ENCODE measurements around the gene C6orf89. TPM values are rescaled to one million over a fixed set of nuclear protein-coding genes. Genes with fewer than 3 reads are reported as not detected.
"Not testable (repeated sequence)": the region's sequence is repeated elsewhere in the genome, so short reads cannot be mapped to it uniquely, and the experiment has no call there.

The C6orf89 gene
- total RNA-seq, 1 donor = 25.8 TPM

- H3K27me3 ChIP-seq (ENCODE audit: insufficient read depth, low read length); H3K4me3 ChIP-seq (ENCODE audit: low read length): not testable (repeated sequence)
- peaks cover 21% of the 10 kb centered on the region for H3K4me1 ChIP-seq (ENCODE audit: insufficient read depth, low read length)
Measured at GRCh38 chr6:36891153-36891552, 5.4 kb downstream of the C6orf89 start.

GRCh38 chr6:36893976-36894932 lies 8.5 kb downstream of the C6orf89 start:
- Histone ChIP-seq H3K27me3 (ENCODE audit: insufficient read depth, low read length) (no peaks in the 10 kb centered on the region), H3K9me3 (ENCODE audit: low read depth, low read length) (no peaks in the 10 kb centered on the region)

More at GRCh38 chr6:36891153-36891552, 5.4 kb downstream of the C6orf89 start:
- H3K9me3 ChIP-seq (ENCODE audit: low read depth, low read length) = not testable (repeated sequence)

GRCh38 chr6:36897609-36898008 lies 11.9 kb downstream of the C6orf89 start:
- Histone ChIP-seq H3K4me3 (ENCODE audit: low read length) (no peak overlapping the region), H3K27me3 (ENCODE audit: insufficient read depth, low read length) (no peaks in the 10 kb centered on the region), H3K9me3 (ENCODE audit: low read depth, low read length) (no peaks in the 10 kb centered on the region), H3K4me1 (ENCODE audit: insufficient read depth, low read length) (no peaks in the 10 kb centered on the region)

More at GRCh38 chr6:36893976-36894932, 8.5 kb downstream of the C6orf89 start:
- Histone ChIP-seq H3K4me3 (ENCODE audit: low read length) (no peak overlapping the region), H3K4me1 (ENCODE audit: insufficient read depth, low read length) (no peaks in the 10 kb centered on the region)

GRCh38 chr6:36904114-36904513 lies 18.4 kb downstream of the C6orf89 start:
- H3K27me3 ChIP-seq (ENCODE audit: insufficient read depth, low read length) = no peaks in the 10 kb centered on the region
- no peaks in the 10 kb centered on the region for H3K4me1 ChIP-seq (ENCODE audit: insufficient read depth, low read length)
- no peaks in the 10 kb centered on the region for H3K9me3 ChIP-seq (ENCODE audit: low read depth, low read length)
- no peak overlapping the region for H3K4me3 ChIP-seq (ENCODE audit: low read length)

- no peak overlapping the region for H3K4me3 ChIP-seq (ENCODE audit: low read length)
- no peaks in the 10 kb centered on the region for H3K4me1 ChIP-seq (ENCODE audit: insufficient read depth, low read length)
- no peaks in the 10 kb centered on the region for H3K9me3 ChIP-seq (ENCODE audit: low read depth, low read length)
- no peaks in the 10 kb centered on the region for H3K27me3 ChIP-seq (ENCODE audit: insufficient read depth, low read length)
Measured at GRCh38 chr6:36904851-36905393, 19.2 kb downstream of the C6orf89 start.

GRCh38 chr6:36906539-36907325 lies 21.0 kb downstream of the C6orf89 start:
- no peaks in the 10 kb centered on the region for H3K9me3 ChIP-seq (ENCODE audit: low read depth, low read length)
- H3K27me3 ChIP-seq (ENCODE audit: insufficient read depth, low read length) = no peaks in the 10 kb centered on the region
- no peak overlapping the region for H3K4me3 ChIP-seq (ENCODE audit: low read length)
- peaks cover 4% of the 10 kb centered on the region for H3K4me1 ChIP-seq (ENCODE audit: insufficient read depth, low read length)

- H3K27me3 ChIP-seq (ENCODE audit: insufficient read depth, low read length) = no peaks in the 10 kb centered on the region
- H3K4me3 ChIP-seq (ENCODE audit: low read length) = no peak overlapping the region
- no peaks in the 10 kb centered on the region for H3K9me3 ChIP-seq (ENCODE audit: low read depth, low read length)
- peaks cover 15% of the 10 kb centered on the region for H3K4me1 ChIP-seq (ENCODE audit: insufficient read depth, low read length)
Measured at GRCh38 chr6:36907781-36908180, 22.0 kb downstream of the C6orf89 start.

GRCh38 chr6:36908747-36909146 lies 23.0 kb downstream of the C6orf89 start:
- Histone ChIP-seq H3K4me3 (ENCODE audit: low read length) (no peak overlapping the region), H3K27me3 (ENCODE audit: insufficient read depth, low read length) (no peaks in the 10 kb centered on the region), H3K4me1 (ENCODE audit: insufficient read depth, low read length) (peaks cover 15% of the 10 kb centered on the region), H3K9me3 (ENCODE audit: low read depth, low read length) (no peaks in the 10 kb centered on the region)

GRCh38 chr6:36912030-36912454 lies 26.3 kb downstream of the C6orf89 start:
- H3K4me3 ChIP-seq (ENCODE audit: low read length) = no peak overlapping the region

GRCh38 chr6:36912586-36912985 lies 26.8 kb downstream of the C6orf89 start:
- Histone ChIP-seq H3K4me3 (ENCODE audit: low read length) (no peak overlapping the region), H3K4me1 (ENCODE audit: insufficient read depth, low read length) (peaks cover 15% of the 10 kb centered on the region), H3K9me3 (ENCODE audit: low read depth, low read length) (no peaks in the 10 kb centered on the region), H3K27me3 (ENCODE audit: insufficient read depth, low read length) (no peaks in the 10 kb centered on the region)

More at GRCh38 chr6:36912030-36912454, 26.3 kb downstream of the C6orf89 start:
- no peaks in the 10 kb centered on the region for H3K27me3 ChIP-seq (ENCODE audit: insufficient read depth, low read length)
- peaks cover 15% of the 10 kb centered on the region for H3K4me1 ChIP-seq (ENCODE audit: insufficient read depth, low read length)
- no peaks in the 10 kb centered on the region for H3K9me3 ChIP-seq (ENCODE audit: low read depth, low read length)

GRCh38 chr6:36913082-36913481 lies 27.3 kb downstream of the C6orf89 start:
- H3K9me3 ChIP-seq (ENCODE audit: low read depth, low read length) = no peaks in the 10 kb centered on the region
- peaks cover 15% of the 10 kb centered on the region for H3K4me1 ChIP-seq (ENCODE audit: insufficient read depth, low read length)
- H3K27me3 ChIP-seq (ENCODE audit: insufficient read depth, low read length) = no peaks in the 10 kb centered on the region
- H3K4me3 ChIP-seq (ENCODE audit: low read length) = no peak overlapping the region

GRCh38 chr6:36914227-36914794 lies 28.6 kb downstream of the C6orf89 start:
- peaks cover 15% of the 10 kb centered on the region for H3K4me1 ChIP-seq (ENCODE audit: insufficient read depth, low read length)
- no peaks in the 10 kb centered on the region for H3K27me3 ChIP-seq (ENCODE audit: insufficient read depth, low read length)
- H3K9me3 ChIP-seq (ENCODE audit: low read depth, low read length) = no peaks in the 10 kb centered on the region
- no peak overlapping the region for H3K4me3 ChIP-seq (ENCODE audit: low read length)

- Histone ChIP-seq H3K27me3 (ENCODE audit: insufficient read depth, low read length) (no peaks in the 10 kb centered on the region), H3K9me3 (ENCODE audit: low read depth, low read length) (no peaks in the 10 kb centered on the region), H3K4me3 (ENCODE audit: low read length) (no peak overlapping the region), H3K4me1 (ENCODE audit: insufficient read depth, low read length) (peaks cover 15% of the 10 kb centered on the region)
Measured at GRCh38 chr6:36915599-36915998, 29.8 kb downstream of the C6orf89 start.

- Histone ChIP-seq H3K27me3 (ENCODE audit: insufficient read depth, low read length) (no peaks in the 10 kb centered on the region), H3K4me1 (ENCODE audit: insufficient read depth, low read length) (peaks cover 15% of the 10 kb centered on the region), H3K4me3 (ENCODE audit: low read length) (no peak overlapping the region), H3K9me3 (ENCODE audit: low read depth, low read length) (no peaks in the 10 kb centered on the region)
Measured at GRCh38 chr6:36916126-36916525, 30.4 kb downstream of the C6orf89 start.

Data from mononuclear cell (primary cell).